ENCODE results near the gene C10orf62. TPM values are rescaled to one million over a fixed set of nuclear protein-coding genes. Genes with fewer than 3 reads are reported as not detected.
A peak's percentile ranks its signal among the peaks of the same experiment; 100 is the strongest.

The C10orf62 gene
- total and polyA plus RNA-seq, 2 of the 8 experiments (the other 6 are each of a cell fraction or from before 2014, with no cell fraction given): 0.05 TPM; not detected in 1

DNA sequence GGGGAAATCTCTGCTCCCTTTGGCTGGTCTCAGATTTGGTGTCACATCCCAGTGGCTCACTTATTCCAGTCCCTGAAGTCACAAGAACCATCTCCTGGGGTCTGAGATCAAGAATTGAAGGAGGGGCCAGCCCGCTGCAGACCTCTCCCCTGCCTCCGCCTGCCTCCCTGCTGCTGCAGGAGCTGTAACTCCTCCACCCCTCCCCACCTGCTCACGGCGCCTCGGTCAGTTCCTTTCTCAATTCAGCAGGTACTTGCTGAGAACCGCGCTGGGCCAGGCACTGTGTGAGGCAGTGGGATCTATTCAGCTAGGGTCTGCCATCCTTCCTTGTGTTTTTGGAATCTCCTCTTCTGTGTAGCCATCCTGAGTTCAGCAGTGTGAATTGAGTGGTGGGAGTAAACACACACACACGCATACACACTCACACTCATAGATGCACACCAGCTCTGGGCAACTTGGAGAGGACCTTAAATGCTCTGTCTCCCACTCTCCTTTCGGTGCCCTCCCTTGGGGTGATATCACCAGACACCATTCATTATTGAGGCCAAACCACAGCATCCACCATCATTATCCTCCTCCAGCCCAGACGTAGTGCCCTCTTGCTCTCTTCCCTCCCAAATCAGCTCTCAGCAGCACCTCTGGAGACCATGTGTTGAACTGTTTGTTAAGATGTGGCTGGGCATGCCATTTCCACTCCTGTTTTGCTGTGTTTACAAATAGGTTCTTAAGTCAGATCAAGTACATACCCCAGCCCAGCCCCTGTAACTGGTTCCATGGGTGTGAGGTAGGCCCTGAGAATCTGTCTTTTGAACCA, 39.0 kb upstream of the C10orf62 start (continued):
- TF ChIP-seq, protein P1, sequence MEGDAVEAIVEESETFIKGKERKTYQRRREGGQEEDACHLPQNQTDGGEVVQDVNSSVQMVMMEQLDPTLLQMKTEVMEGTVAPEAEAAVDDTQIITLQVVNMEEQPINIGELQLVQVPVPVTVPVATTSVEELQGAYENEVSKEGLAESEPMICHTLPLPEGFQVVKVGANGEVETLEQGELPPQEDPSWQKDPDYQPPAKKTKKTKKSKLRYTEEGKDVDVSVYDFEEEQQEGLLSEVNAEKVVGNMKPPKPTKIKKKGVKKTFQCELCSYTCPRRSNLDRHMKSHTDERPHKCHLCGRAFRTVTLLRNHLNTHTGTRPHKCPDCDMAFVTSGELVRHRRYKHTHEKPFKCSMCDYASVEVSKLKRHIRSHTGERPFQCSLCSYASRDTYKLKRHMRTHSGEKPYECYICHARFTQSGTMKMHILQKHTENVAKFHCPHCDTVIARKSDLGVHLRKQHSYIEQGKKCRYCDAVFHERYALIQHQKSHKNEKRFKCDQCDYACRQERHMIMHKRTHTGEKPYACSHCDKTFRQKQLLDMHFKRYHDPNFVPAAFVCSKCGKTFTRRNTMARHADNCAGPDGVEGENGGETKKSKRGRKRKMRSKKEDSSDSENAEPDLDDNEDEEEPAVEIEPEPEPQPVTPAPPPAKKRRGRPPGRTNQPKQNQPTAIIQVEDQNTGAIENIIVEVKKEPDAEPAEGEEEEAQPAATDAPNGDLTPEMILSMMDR (IDR thresholded peaks at IDR 0.05; ENCODE audit: control extremely low read depth in 1 of 3, insufficient read depth in 1 of 3, low read depth in 1 of 3, low read length in 3 of 3): peak in 2 of 3 experiments; percentile 5 to 30; a peak in 1 of 4 replicates
- TF ChIP-seq RXRA (IDR thresholded peaks at IDR 0.05; ENCODE audit: insufficient read depth, low read depth, low read length) (no peak), POLR2AphosphoS5 (IDR thresholded peaks at IDR 0.05; ENCODE audit: low read depth, low read length) (no peak), RAD21 (IDR thresholded peaks at IDR 0.05 in 1 of 2, conservative IDR thresholded peaks at IDR 0.05 in 1 of 2; ENCODE audit: low read depth in 2 of 2, low read length in 2 of 2) (0 out of 4 replicates have a peak, but pooled peaks of 1 of the 2 experiments have one; percentile 13), TAF1 (IDR thresholded peaks at IDR 0.05; ENCODE audit: low read depth, low read length) (no peak; the same call in 1 of the 2 replicates), SIN3A (conservative IDR thresholded peaks at IDR 0.05 in 1 of 2, IDR thresholded peaks at IDR 0.05 in 1 of 2; ENCODE audit: low read depth in 1 of 2, low read length in 2 of 2) (no peak), E2F6 (IDR thresholded peaks at IDR 0.05) (peak; percentile 70), POU5F1 (IDR thresholded peaks at IDR 0.05; ENCODE audit: low read depth, low read length) (no peak), SRF (IDR thresholded peaks at IDR 0.05; ENCODE audit: low read depth, low read length) (no peak), SP2 (IDR thresholded peaks at IDR 0.05; ENCODE audit: low read length) (no peak)
- TF ChIP-seq, protein P2, sequence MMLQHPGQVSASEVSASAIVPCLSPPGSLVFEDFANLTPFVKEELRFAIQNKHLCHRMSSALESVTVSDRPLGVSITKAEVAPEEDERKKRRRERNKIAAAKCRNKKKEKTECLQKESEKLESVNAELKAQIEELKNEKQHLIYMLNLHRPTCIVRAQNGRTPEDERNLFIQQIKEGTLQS (IDR thresholded peaks at IDR 0.05; ENCODE audit: insufficient read depth, low read depth, low read length): no peak
